AG08396 (cell line): ENCODE results near the gene BTN2A1.
"Not testable (repeated sequence)": the region's sequence is repeated elsewhere in the genome, so short reads cannot be mapped to it uniquely, and the experiment has no call there.

Experiments used
- DNase-seq: peaks from one replicate; pipeline ENCODE4 v3.0.0; 2012; ENCODE audit warnings: low spot score, mixed read lengths

BTN2A1 gene

DNA sequence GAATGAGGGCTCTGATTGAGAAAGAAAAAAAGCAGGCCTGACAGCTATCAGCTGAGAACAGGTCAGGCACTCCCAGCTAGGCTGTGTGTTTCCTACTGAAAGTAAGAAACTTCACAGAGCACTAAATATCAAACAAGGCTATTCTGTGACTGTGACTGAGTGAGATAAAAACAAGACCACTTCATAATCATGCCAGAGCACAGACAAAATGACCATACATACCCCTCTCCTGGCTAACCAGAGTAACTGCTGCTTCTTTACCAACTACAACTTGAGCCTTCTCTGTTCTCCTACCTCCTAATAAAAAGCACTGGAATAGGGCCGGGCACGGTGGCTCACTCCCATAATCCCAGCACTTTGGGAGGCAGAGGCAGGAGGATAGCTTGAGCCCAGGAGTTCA is 35.5 kb downstream of the BTN2A1 start:
- DNase-seq: peak; percentile 42

DNA sequence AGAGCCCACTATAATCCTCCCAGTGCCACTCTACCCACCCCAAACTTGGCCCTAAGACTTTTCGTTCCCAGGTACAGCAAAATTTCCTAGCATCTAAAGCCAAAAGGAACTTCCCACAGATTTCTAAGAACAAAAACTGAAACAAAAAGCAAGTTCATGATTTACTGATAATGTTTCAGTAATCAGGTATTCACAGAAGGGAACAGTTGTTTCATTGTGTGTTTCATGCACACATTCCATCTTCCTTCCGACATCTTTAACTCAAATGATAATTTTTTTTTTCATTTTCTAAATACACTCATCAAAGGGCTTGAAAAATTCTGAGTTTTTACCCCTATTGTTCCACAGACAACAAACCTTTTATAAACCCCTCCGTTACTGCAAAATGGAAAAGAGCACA is 36.4 kb downstream of the BTN2A1 start:
- no peak for DNase-seq

DNA sequence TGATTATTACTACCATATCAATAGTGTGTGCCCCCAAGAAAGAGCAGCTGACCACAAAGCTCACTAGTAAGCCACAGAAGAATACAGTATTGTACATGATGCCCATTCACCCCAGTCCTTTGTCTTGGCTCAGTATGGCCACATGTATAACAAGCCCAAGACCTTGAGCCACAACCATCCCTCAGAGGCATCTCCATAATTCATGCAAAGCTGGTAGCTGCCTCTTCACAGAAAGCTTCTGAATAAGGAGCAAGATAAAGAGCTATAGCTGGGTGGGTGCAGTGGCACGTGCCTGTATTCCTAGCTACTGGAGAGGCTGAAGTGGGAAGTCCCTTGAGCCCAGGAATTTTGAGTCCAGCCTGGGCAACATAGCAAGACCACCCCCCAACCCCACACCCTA is 37.5 kb downstream of the BTN2A1 start:
- no peak for DNase-seq

DNA sequence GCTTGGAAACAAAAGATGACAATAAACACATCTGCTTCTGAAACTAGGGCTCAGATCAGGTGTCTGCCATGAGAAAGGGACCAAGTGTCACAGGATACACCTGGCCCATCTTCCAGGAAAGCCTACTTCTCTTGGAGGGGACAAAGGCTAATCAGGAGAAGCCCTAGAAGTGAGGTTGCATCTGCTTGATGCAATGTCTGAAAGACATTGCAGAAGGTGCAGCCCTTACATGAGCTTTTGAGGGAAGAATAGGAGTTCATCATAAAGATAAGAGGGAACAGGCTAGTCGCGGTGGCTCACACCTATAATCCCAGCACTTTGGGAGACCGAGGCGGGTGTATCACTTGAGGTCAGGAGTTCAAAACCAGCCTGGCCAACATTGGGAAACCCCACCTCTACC is 39.9 kb downstream of the BTN2A1 start:
- no peak for DNase-seq

DNA sequence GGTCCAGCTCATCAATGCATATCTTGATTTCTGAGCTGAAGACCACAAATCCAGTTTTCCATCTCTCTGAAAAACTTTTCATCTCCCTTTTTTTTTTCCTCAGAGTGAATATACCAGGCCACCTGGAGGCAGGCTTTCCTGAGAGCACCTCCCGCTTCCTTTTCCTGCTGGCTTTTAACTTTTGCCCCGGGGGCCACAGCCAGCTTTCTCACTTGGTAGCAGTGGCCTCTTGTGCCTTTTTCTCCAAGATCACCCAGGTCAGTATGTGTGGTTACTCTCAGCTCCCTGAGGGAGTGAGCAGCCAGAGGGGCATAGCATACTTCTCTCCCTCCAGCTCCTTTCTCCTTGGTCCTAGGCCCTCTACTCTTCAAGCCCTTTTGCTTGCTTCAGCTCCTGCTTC is 42.3 kb downstream of the BTN2A1 start, which contains the start of gene BTN1A1:
BTN1A1 (plus strand) TSS at position 202 of the 400 bp plus-strand sequence. CDS start 984 bp downstream, outside the sequence.
- DNase-seq: no peak

DNA sequence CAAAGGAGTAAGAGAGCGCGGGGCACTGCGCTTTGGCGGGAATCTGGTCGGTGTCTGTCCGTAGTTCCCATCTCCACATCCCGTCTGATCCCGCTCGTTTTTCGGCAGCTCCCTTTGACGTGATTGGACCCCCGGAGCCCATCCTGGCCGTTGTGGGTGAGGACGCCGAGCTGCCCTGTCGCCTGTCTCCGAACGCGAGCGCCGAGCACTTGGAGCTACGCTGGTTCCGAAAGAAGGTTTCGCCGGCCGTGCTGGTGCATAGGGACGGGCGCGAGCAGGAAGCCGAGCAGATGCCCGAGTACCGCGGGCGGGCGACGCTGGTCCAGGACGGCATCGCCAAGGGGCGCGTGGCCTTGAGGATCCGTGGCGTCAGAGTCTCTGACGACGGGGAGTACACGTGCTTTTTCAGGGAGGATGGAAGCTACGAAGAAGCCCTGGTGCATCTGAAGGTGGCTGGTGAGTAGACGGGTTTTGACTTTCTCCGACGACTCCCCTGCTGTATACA is 43.8 kb downstream of the BTN2A1 start:
- no peak for DNase-seq

DNA sequence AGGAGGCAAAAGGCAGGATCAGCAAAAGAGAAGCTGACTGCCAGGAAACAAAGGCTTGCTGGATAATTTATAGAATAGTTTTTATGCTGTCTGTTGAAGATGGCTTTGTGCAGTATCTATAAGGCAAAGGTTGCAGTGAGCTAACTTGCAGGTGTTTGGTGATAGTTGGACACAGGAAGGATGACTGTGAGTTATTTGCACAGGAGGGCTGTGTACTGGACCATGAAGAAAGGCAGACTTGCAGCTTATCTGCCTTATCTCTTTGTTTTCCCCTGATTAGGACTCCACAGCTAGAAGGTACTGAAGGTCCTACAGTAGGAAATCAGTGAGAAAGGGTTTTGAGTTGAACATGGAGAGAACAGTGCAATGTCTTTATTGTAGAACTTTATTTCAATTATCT is 44.4 kb downstream of the BTN2A1 start:
- DNase-seq: no peak

DNA sequence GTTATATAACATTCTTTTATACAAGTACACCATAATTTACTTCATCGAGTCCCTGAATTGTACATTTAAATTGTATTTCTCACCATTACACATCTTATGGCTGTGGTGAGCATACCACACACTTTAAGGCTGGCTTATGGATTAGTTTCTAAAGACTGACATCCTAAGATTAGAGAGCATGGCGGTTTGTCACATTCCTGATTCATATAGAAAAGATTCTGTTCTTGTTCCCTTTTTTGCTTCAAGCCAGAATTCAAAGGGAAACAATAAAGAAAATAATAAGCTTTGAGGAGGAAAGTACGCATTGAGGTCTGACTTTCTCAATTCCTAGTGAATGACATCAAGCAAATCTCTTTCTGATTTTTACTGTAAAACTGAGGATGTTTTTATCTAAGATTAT is 44.9 kb downstream of the BTN2A1 start:
- DNase-seq: no peak

DNA sequence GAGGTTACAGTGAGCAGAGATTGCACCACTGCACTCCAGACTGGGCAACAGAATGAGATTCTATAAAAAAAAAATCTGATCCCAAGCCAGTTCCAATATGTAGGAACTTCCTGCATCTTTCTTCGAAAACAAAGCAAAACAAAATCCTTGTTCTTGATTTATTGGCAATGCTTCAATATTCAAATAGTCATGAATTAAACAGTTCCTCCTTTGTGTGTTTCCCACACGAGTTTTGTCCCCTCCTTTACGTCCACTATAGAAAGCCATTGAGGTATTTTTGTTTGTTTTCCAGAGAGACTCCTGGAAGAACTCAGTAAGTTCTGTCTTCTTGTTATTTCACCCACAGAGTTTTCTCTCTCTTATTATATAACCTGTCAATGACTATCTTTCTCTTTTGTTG is 49.9 kb downstream of the BTN2A1 start:
- DNase-seq: no peak

DNA sequence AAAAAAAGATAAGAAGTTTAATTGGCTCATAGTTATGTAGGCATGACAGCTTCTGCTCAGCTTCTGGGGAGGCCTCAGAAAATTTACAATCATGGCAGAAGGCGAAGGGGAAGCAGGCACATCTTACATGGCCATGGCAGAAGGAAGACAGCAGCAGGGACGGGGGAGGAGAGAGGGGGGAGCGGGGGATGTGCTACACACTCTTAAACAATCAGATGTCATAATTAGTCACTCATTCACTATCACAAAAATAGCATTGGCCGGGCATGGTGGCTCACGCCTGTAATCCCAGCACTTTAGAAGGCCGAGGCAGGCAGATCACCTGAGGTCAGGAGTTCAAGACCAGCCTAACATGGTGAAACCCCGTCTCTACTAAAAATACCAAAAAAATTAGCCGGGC is 53.3 kb downstream of the BTN2A1 start:
- not testable (repeated sequence) for DNase-seq

DNA sequence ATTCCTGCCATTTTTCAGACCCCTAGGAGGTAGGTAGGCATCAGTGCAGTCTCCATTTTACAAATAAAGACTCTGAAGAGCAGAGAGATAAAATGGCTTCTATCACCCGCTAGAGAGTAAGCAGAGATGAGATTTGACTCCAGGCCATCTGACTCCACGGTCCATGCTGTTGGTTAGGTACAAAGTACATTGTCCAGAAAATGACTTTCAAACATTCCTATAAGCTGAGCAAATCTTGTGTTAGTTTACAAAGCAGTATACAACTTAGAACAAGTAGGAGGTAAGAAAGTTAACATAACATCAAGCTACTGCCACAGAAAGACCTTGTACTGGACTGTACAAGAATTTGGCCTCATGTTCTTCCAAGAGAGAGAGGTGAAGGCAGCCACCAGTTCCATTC is 57.2 kb downstream of the BTN2A1 start:
- DNase-seq: no peak

DNA sequence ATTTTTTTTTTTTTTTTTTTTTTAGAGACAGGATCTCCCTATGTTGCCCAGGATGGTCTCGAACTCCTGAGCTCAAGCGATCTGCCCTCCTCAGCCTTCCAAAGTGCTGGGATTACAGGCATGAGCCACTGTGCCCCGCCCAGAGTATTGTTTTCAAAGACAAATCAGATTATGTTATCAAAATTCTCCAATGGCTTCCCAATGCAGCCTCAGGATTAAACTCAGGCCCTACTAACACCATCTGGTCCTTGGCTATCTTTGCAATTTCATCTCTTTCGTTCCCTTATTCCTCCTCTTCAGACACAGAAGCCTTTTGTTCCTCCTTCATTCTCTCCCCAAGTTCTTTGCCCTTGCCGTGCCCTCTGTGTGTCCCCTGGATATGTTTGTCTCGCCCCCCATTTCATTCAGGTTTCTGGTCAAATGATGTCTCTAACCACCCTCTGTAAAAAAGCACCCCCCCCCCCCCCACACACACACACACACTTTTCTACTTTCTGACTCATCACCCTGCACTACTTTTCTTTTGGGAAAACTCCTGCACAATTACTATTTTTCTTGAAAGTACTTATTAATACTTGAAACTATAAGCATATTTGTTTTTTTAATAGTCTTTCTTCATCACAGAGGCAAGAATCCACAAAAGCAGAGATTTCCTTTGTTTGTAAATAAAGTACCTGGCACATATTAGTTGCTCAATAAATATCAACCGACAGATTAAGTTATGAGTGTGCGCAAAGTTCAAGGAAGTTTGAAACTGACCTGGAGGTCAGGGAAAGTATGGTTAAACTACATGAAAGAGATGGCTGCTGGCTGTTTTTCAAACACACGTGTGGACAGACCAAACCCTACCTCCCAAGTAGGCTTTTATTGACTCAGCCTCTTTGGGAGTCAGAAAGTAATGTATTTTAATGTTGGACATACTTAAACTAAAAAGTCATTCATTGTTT is 59.0 kb downstream of the BTN2A1 start:
- no peak for DNase-seq
